ENCODE results near the gene TNFAIP8L1. TPM values are rescaled to one million over a fixed set of nuclear protein-coding genes. Genes with fewer than 3 reads are reported as not detected.

The TNFAIP8L1 gene
- total and polyA plus RNA-seq, 2 donors, result 6.6 to 9.9 TPM

DNA sequence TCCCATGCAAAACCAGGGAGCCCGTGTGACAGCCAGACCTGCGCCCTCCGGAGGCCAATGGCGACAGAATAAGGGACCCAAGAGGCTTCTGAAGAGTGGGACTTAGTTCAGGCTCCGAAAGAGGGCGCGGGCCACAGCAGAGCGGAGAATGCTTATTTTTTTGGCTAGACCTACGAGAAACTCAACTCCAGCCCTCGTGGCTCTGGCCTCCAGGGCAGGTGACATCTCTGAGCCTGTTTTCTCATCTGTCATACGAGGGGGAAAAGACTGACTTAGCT lies 61.3 kb downstream of the TNFAIP8L1 start:
- Histone ChIP-seq H3K36me3 (ENCODE audit: insufficient read depth) (peaks cover 17% of the 10 kb centered on the region), H3K4me1 (ENCODE audit: insufficient read depth) (no peaks in the 10 kb centered on the region), H3K4me3 (ENCODE audit: low read depth, low read length) (no peak overlapping the region), H3K27ac (ENCODE audit: low read depth) (no peak overlapping the region)
- 91% methylated on average over 11 of the region's 11 CpGs for WGBS
- DNase-seq (ENCODE audit: extremely low spot score), result no peak

- Histone ChIP-seq H3K4me1 (ENCODE audit: insufficient read depth) (no peaks in the 10 kb centered on the region), H3K36me3 (ENCODE audit: insufficient read depth) (peaks cover 17% of the 10 kb centered on the region), H3K4me3 (ENCODE audit: low read depth, low read length) (no peak overlapping the region), H3K27ac (ENCODE audit: low read depth) (no peak overlapping the region)
- 92% methylated on average over 8 of the region's 8 CpGs for WGBS
- no peak for DNase-seq (ENCODE audit: extremely low spot score)
Observed at GRCh38 chr19:4701557-4701956, 62.2 kb downstream of the TNFAIP8L1 start.

- Histone ChIP-seq H3K4me1 (ENCODE audit: insufficient read depth) (no peaks in the 10 kb centered on the region), H3K27ac (ENCODE audit: low read depth) (no peak overlapping the region), H3K4me3 (ENCODE audit: low read depth, low read length) (no peak overlapping the region), H3K36me3 (ENCODE audit: insufficient read depth) (peaks cover 15% of the 10 kb centered on the region)
- DNase-seq (ENCODE audit: extremely low spot score), result no peak
- WGBS, result 86% methylated on average over 11 of the region's 11 CpGs
Observed at GRCh38 chr19:4702764-4703163, 63.4 kb downstream of the TNFAIP8L1 start.

DNA sequence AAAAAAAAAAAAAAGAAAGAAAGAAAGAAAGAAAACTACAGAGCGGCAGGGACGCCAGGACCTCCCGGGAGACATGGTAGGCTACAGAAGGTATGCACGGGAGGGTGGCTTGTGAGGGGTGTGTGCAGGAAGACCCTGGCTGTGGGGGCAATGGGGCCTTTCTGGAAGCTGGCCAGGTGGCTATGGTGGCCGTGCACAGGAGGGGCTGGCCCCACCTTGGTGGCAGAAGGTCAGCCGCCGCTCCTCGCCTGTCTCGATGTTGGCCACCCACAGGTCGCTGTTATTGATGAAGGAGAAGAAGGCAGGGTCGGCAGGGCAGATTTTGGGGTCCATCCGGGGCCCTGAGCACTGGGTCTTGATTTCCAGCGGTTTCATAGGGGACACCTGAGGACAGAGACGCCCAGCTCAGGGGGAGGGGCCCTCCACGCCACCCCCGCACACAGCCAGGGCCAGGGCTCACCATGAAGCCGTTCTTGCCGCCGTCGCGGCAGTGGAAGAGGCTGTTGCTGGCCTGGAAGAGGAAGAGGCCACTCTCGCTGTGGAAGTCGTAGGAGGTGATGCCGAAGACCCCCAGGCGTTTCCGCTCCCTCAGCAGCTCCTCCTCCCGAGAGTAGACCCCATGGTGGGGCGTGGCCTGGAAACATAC lies 64.5 kb downstream of the TNFAIP8L1 start:
- no peak for DNase-seq (ENCODE audit: extremely low spot score)
- Histone ChIP-seq H3K4me3 (ENCODE audit: low read depth, low read length) (no peak overlapping the region), H3K27ac (ENCODE audit: low read depth) (no peak overlapping the region), H3K4me1 (ENCODE audit: insufficient read depth) (no peaks in the 10 kb centered on the region), H3K36me3 (ENCODE audit: insufficient read depth) (peaks cover 12% of the 10 kb centered on the region)
- WGBS, result 94% methylated on average over 28 of the region's 28 CpGs

- Histone ChIP-seq H3K4me3 (ENCODE audit: low read depth, low read length) (no peak overlapping the region), H3K36me3 (ENCODE audit: insufficient read depth) (peaks cover 12% of the 10 kb centered on the region), H3K4me1 (ENCODE audit: insufficient read depth) (no peaks in the 10 kb centered on the region), H3K27ac (ENCODE audit: low read depth) (no peak overlapping the region)
- no peak for DNase-seq (ENCODE audit: extremely low spot score)
- WGBS, result 91% methylated on average over 9 of the region's 9 CpGs
Observed at GRCh38 chr19:4704317-4704673, 65.0 kb downstream of the TNFAIP8L1 start.

Other genes with a start within 250 kb of the TNFAIP8L1 start
- 18.6 TPM for gene SH3GL1, start 239.0 kb upstream of the TNFAIP8L1 start, total RNA-seq
- 88.3 TPM for gene SH3GL1, start 239.0 kb upstream of the TNFAIP8L1 start, polyA plus RNA-seq
- gene CHAF1A, start 236.9 kb upstream of the TNFAIP8L1 start, total RNA-seq, result 9.0 TPM
- 7.0 TPM for gene CHAF1A, start 236.9 kb upstream of the TNFAIP8L1 start, polyA plus RNA-seq
- gene UBXN6, start 181.7 kb upstream of the TNFAIP8L1 start, total RNA-seq, result 39.5 TPM
- 135 TPM for gene UBXN6, start 181.7 kb upstream of the TNFAIP8L1 start, polyA plus RNA-seq
- 22.2 TPM for gene HDGFL2, start 167.2 kb upstream of the TNFAIP8L1 start, total RNA-seq
- gene HDGFL2, start 167.2 kb upstream of the TNFAIP8L1 start, polyA plus RNA-seq, result 51.4 TPM
- 14.0 TPM for gene PLIN4, start 121.0 kb upstream of the TNFAIP8L1 start, total RNA-seq
- 55.7 TPM for gene PLIN4, start 121.0 kb upstream of the TNFAIP8L1 start, polyA plus RNA-seq
- 1.4 TPM for gene PLIN5, start 104.3 kb upstream of the TNFAIP8L1 start, total RNA-seq
- gene PLIN5, start 104.3 kb upstream of the TNFAIP8L1 start, polyA plus RNA-seq, result 5.7 TPM
- gene LRG1, start 99.5 kb upstream of the TNFAIP8L1 start, total RNA-seq, result 3.9 TPM
- gene LRG1, start 99.5 kb upstream of the TNFAIP8L1 start, polyA plus RNA-seq, result 4.6 TPM
- 5.4 TPM for gene SEMA6B, start 79.8 kb upstream of the TNFAIP8L1 start, total RNA-seq
- 14.1 TPM for gene SEMA6B, start 79.8 kb upstream of the TNFAIP8L1 start, polyA plus RNA-seq
- 49.3 TPM for gene MYDGF, start 30.8 kb downstream of the TNFAIP8L1 start, total RNA-seq
- gene MYDGF, start 30.8 kb downstream of the TNFAIP8L1 start, polyA plus RNA-seq, result 104 TPM
- gene DPP9, start 84.3 kb downstream of the TNFAIP8L1 start, total RNA-seq, result 13.6 TPM
- 37.3 TPM for gene DPP9, start 84.3 kb downstream of the TNFAIP8L1 start, polyA plus RNA-seq
- 7.7 TPM for gene FEM1A, start 152.2 kb downstream of the TNFAIP8L1 start, total RNA-seq
- 9.1 TPM for gene FEM1A, start 152.2 kb downstream of the TNFAIP8L1 start, polyA plus RNA-seq
- gene TICAM1, start 192.2 kb downstream of the TNFAIP8L1 start, total RNA-seq, result 1.4 TPM
- gene TICAM1, start 192.2 kb downstream of the TNFAIP8L1 start, polyA plus RNA-seq, result 13.7 TPM
- 32.3 TPM for gene PLIN3, start 228.2 kb downstream of the TNFAIP8L1 start, total RNA-seq
- gene PLIN3, start 228.2 kb downstream of the TNFAIP8L1 start, polyA plus RNA-seq, result 74.9 TPM